ENCODE results near the gene EMP1.

- TF ChIP-seq POLR2AphosphoS5 (IDR thresholded peaks at IDR 0.05) (no peak), CTCF (IDR thresholded peaks at IDR 0.05) (no peak)
Observed at GRCh38 chr12:13149411-13149810, 47.1 kb upstream of the EMP1 start.
